Skeletal muscle cell (primary cell): ENCODE data around the gene CCNJ.
"Not testable (repeated sequence)": the region's sequence is repeated elsewhere in the genome, so short reads cannot be mapped to it uniquely, and the experiment has no call there.

Experiments
- DNase-seq: peaks from one replicate; pipeline ENCODE4 v3.0.0-alpha.2; 2010; ENCODE audit warnings: low read depth
- H3K4me3 ChIP-seq: 2 replicates; pipeline ENCODE4 v1.5.1; 2011; ENCODE audit warnings: low read depth, mild to moderate bottlenecking, control low read depth, low read length, moderate library complexity

The CCNJ gene

DNA sequence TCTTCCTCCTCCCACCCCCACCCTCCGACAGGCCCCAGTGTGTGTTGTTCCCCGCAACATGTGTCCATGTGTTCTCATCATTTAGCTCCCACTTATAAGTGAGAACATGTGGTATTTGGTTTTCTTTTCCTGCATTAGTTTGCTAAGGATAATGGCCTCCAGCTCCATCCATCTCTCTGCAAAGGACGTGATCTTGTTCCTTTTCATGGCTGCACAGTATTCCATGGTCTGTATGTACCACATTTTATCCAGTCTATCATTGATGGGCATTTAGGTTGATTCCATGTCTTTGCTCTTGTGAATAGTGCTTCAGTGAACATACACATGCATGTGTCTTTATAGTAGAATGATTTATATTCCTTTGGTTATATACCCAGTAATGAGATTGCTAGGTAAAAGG, 4.5 kb downstream of the CCNJ start:
- H3K4me3 ChIP-seq, DNase-seq: not testable (repeated sequence)

DNA sequence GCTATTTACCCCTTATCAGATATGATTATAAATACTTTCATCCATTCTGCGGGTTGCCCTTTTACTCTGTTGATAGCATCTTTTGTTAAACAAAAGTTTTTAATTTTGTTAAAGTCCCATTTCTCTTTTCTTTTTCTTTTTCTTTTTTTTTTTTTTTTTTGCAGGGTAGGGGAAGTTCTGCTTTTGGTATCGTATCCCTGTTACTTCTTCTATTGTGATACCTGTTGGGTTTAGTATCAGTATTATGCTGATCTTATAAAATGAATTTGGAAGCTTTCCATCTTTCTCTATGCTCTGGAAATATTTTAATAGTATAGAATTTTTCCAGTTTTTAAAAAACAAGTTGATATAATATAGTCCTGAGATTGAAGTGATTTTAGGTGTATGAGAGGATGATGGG, 6.0 kb downstream of the CCNJ start:
- no peak for DNase-seq
- H3K4me3 ChIP-seq: no peak overlapping the region

DNA sequence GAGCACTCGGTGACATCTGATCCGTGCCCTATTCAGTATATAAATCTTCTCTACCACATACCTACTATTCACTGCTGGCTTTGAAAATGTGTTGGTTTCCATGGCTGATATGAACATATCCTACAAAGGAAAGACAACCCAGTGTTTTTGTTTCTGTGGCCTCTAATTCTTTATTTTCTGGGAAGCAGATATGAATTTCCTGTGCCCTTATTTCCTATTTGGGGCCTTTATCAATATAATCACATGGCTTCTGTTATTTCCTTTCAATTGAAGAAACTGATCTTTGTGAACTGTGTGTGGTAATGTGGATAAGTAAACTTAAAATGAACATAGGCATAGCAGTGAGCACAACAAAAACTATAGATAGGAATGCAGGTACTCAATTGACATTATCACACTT, 10.6 kb downstream of the CCNJ start:
- H3K4me3 ChIP-seq: no peak overlapping the region
- no peak for DNase-seq

DNA sequence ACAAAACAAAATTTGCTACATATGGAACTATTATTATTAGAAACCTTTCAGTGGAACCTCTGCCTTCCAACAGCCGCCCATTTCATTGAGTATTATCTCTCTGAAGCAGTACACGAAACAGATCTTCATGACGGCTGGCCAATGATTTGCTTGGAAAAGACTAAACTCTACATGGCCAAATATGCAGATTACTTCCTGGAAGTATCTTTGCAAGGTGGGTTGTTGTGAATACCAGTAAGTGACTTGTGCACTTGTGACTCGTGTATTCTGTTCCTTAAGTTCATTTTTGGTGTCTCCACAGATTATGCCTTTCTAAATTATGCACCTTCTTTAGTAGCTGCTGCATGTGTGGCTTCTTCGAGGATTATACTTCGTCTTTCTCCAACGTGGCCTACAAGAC, 13.4 kb downstream of the CCNJ start:
- no peak for DNase-seq
- H3K4me3 ChIP-seq: no peak overlapping the region

DNA sequence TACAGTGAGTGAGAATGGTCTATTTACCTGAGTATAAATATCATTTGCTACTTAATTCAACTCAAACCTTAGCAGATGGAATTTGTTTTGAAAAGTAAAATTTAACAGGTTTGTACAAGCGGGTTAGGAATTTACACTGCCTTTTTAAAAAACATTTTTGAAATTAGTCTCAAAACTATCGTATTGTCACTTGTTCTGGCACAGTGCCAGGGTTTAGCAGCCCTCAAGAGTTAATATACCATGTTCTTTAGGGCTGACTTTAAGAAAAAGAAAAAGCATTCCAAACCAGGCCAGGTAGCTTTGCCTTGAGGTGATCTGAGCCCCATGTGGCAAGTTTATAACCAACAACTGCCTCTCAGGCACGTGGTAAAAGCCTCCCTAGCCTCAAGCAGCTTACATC, 17.8 kb downstream of the CCNJ start:
- no peak for DNase-seq
- no peak overlapping the region for H3K4me3 ChIP-seq

DNA sequence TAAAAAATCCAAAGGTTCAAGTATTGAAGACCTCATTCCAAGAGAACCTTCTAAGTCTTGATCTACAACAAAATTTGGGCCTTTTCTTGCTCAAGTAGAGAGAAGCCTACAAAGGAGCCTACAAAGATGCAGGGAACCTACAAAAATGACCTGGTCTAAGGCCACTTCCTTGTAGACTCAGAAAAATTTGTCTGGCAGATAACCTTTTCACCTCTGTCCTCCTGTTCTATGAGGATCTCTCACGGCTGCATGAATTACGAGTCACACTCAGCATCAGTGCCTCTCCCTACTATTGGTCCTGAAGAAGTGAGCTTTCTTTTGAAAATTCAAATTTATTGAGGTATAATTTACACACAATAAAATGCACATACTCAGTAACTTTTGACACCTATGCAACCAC, 29.3 kb downstream of the CCNJ start:
- H3K4me3 ChIP-seq: no peak overlapping the region
- DNase-seq: no peak

DNA sequence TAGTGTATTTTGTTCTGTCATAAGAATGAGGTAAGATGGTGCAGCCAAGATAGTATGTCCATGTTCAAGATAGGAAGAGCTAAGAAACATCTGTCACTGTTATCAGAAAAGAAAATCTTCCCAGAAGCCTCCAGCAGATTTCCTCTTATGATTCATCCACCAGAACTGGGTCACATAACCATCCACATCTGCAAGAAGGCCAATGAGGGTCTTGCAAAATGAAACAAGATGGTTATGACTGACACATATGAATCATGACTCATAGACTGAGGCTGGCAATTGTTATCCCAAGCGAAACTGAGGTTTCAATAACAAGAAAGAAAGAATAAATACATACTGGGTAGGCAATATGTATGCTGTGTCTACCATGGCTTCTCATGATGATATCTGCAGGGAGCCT, 30.3 kb downstream of the CCNJ start:
- no peak overlapping the region for H3K4me3 ChIP-seq
- DNase-seq: no peak

DNA sequence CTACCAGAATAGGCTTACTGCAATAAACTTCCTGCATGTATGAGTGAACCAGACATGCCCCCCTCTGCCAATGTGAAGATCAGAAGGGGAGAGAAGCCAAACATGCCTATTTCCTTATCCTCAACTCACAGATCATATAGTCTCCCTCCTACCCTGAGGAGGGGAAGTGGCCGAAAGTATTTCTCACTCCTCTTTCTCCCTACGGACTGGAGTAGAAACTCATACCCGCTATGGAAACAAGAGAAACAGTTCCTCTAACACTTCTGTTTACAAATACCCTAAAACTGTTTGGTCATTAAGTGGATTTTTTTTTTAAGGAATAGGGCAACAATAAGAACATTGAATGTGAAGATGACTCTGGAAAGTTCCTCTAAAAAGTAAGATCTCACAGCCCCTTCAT, 31.4 kb downstream of the CCNJ start:
- H3K4me3 ChIP-seq: no peak overlapping the region
- DNase-seq: no peak

DNA sequence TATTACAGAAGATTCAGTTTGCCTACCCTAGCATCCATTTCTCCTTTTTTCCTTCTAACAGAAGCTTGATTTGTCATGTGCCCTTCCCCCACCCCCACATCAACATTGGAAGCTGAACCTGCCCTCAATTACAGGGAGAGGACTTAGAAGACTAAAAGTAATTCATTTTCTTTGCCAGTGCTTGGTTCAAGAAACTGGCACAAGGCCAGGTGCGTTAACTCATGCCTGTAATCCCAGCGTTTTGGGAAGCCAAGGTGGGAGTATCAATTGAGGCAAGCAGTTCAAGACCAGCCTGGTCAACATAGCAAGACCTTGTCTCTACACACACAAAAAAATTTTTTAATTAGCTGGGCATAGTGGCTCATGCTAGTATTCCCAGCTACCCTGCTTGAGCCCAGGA, 32.6 kb downstream of the CCNJ start:
- no peak for DNase-seq
- H3K4me3 ChIP-seq: no peak overlapping the region

DNA sequence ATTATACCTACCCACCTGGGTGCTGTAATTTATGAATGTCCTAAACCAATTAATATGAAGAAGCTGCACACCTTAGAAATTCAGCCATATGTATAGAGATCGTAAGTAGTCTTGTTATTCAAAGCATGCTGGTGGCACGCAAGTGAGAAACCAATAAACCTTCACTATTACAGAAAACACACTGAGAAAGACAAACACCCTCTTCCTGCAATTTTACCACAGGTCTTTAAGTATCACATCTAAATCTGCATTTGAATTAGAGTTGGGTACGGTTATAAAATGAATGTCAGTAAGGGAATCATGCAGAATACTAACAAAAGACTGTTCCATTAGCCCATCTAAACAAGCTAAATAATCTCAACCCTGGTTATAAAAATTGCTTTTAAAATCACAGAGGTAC, 33.8 kb downstream of the CCNJ start:
- no peak for DNase-seq
- no peak overlapping the region for H3K4me3 ChIP-seq

DNA sequence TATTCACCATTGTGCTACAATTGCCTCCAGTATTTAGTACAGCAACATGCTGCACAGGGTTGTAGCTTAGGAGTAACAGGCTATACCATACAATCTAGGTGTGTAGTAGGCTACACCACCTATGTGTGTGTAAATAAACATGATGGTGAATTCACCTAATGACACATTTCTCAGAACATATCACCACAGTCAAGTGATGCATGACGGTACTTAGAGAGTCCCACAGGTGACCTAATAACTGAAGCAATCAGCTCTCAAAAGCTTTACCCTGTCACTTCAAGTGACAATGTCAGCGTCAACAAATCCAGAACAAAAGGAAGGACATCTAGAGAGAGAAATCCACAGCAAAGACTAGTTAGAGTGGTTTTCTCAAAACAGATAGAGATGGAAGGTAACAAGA, 38.8 kb downstream of the CCNJ start:
- no peak for DNase-seq

DNA sequence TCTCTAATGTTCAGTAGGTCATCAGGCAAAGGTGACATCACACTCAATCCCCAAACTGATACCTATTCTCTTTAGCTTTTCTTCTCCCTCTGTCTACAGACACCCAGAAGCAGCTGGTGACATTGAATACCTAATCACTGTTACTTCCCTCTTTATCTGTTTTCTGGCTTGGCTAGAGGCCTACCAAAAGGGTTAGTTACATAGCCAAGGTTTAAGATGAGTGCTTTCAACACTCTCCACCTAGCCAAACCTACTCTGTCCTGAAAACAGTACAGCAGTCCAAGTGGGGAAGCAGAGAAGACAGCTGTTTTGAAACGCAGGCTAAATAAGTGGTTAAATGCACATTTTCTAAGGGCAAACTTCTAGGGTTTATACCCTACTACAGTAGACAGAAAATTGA, 39.4 kb downstream of the CCNJ start:
- no peak for DNase-seq
- H3K4me3 ChIP-seq: no peak overlapping the region

More for the DNA sequence above, 38.8 kb downstream of the CCNJ start:
- no peak overlapping the region for H3K4me3 ChIP-seq

DNA sequence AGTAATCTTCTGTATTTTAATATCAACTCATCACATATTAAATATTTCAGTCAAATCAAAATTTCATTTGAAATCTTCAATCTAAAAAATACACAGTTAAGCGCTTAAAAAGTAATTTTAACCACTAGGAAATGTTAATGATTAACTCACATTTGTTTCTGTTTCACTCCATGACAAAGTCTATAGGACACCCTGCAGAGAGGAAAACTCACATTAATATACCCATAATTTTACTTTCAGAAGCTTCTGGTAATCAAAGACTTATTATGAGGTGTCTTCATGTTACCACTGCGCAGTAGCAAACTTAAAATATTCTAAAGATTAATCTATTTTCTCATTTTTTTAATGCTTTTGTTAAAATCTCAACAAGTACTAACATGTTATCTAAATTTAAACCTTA, 45.7 kb downstream of the CCNJ start:
- peak overlapping the region; percentile 89 for H3K4me3 ChIP-seq
- DNase-seq: no peak

DNA sequence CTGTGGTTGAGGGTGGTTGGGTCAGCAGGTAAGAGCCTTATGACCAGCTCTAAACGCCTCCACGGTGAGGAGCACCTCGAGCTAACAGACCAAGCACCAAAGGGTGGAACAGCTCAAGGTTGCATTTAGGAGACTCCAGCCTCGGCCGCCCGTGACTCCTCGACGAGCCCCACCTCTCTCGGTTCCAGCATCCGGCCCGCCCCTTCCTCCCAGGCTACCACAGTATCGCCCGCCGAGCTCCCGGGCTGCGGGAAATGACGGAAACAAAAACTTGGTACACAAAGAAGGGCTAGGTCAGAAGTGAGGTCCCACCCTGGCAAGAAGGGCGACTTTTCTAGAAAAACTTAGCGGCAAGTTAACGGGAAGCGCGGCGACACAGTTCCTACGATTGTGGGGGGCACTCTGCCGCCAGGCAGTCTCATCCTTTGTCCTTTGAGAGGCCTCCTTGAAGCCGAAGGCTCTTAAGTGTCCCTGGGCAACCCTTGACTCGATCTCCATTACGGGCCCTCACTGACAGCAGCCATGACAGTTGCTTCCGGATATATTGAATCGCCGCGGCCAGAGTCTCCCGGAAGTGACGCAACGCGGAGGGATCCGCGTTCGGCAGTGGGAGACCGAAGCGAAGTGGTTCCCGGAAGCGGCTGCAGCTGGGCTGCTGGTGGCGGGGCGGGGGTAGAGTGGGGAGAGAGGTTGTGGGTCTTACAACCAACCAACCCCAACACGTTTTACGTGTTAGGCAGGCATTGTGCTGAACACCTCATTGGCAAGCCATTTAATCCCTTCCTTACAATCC, 46.5 kb downstream of the CCNJ start:
- peak overlapping the region; percentile 89 for H3K4me3 ChIP-seq
- peak; percentile 91 for DNase-seq

DNA sequence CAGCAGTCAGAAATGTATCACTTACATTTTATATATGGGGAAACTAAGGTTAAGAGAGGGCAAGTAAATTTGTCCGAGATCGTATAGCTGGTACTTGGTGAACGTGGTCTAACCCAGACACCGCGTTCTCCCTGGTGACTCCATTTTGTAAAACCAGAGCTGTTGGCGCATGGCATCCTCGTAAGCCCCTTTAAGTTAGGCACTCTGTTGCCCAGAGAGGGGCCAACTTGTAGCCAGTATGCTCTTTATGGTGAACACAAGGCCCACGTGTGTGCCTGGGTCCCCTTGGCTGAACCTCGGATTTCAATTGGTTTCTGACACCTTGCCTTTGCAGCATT, 47.0 kb downstream of the CCNJ start:
- DNase-seq: no peak
- peak overlapping the region; percentile 89 for H3K4me3 ChIP-seq

DNA sequence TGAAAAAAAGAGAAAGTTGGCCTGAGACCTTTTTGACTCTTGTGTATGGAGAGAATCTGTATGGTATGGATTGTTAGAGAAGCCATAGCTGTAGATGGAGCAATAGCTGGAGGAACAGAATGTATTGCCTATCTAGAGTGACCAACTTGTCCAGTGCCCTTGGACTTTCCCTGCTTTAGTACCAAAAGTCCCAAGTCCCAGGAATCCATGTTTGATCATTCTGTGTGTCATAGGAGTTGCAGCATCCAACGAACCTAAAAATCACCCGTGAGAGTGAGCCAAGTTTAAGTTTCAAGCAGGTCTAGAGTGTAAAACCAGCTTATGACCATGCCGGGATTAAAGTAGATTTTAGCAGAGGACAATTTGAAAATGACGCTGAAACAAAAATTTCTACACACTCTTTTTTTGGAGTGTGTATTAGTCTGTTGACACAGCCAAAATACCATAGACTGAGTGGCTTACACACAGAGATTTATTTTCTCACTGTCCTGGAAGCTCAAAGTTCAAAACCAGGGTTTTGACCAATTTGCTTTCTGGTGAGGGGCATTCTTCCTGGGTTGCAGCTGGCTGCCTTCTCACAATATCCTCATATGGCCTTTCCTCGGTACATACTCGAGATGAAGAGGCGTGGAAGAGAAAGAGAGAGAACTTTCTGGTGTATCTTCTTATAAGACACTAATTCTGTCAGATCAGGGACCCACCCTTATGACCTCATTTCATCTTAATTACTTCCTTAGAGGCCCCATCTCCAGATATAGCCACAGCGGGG, 49.8 kb downstream of the CCNJ start:
- no peak for DNase-seq
- no peak overlapping the region for H3K4me3 ChIP-seq

DNA sequence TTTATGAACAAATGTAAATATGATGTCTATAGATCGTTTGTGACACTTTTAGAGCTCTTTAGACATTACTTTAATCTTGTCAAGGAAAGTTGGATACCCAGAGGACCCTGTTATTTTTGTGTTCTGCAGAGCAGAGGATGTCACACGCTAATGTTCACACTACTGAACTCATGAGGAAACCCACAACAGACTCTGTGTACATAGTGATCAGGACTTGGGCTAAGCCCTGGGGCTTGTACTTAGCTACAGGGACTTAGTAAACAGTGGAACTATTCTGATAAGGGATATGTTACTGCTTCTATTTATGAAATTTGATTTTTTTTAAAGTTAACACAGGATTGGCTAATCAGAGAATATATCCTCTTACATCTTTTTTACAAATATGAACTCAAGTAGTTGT, 50.6 kb downstream of the CCNJ start:
- no peak for DNase-seq
- no peak overlapping the region for H3K4me3 ChIP-seq

DNA sequence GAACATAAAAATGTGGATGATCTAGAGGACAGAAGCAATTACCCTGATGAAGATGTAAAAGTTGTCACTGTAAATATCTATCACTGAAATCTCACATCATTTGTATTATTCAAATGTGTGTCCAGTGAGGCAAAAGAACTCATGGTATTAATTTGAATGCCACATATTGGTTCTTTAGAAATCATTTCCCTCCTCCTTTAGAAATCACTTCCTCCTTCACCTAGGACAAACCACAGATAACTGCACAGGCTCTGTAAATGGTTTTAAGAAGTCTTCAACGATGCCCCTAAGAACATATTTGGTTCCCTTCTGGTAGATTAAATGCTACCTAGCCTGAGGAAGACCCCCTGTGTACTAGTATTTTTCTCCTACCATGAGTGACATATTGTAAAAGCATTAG, 53.6 kb downstream of the CCNJ start:
- H3K4me3 ChIP-seq: no peak overlapping the region
- DNase-seq: no peak

DNA sequence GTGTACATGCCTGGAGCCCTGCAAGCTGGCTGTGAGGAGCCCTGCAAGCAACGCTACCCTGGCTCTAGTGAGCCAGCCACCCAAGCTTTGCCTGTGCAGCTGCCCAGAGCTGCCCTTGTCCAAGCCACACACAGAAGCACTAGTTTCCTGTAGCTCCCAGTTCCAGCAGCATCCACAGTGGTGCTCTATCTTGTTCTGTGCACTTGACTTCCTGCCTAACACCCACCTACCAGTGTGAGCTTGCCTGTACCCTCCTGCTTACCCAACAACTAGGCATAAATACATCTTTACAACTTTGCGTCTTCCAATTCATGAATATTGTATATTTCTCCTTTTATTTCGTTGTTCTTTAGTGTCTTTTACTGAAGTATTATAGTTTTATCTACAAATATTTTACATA, 54.5 kb downstream of the CCNJ start:
- DNase-seq: no peak

DNA sequence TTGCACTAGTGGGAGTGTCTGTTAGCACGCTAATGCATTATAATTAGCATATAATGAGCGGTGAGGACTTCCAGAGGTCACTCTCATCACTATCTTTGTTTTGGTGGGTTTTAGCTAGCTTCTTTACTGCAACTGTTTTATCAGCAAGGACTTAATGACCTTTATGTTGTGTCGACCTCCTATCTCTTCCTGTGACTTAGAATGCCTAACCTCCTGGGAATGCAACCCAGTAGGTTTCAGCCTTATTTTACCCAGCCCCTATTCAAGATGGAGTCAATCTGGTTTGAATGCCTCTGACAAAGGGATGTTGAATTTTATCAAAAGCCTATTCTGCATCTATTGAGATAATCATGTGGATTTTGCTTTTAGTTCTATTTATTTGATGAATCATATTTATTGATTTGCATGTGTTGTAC, 64.2 kb downstream of the CCNJ start:
- no peak for DNase-seq
- no peak overlapping the region for H3K4me3 ChIP-seq

More for the DNA sequence above, 54.5 kb downstream of the CCNJ start:
- H3K4me3 ChIP-seq: no peak overlapping the region
